Retina (tissue), 1 donor: ENCODE measurements around the gene PFKM.

Experiments
- DNase-seq: peaks from one replicate; pipeline ENCODE4 v3.0.0-alpha.2; 2016

Gene PFKM

DNA sequence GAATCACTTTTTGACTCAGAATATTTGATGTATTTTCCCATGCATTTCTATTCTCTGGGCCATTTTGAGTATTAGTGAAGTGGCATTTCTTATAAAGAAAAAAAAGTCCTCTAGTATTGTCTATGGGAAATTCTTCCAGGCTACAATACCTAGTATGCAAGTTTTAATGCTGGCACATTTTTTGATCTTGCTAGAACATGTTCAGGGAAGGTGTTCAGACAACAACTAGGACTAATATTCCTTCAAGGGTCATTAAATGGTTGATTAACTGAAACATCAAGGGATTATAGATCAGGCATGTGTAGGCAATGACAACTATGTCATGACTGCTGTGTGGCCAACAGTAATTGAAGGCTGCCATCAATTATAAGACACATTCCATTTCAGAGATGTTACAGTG is 71.9 kb downstream of the PFKM start:
- no peak for DNase-seq

DNA sequence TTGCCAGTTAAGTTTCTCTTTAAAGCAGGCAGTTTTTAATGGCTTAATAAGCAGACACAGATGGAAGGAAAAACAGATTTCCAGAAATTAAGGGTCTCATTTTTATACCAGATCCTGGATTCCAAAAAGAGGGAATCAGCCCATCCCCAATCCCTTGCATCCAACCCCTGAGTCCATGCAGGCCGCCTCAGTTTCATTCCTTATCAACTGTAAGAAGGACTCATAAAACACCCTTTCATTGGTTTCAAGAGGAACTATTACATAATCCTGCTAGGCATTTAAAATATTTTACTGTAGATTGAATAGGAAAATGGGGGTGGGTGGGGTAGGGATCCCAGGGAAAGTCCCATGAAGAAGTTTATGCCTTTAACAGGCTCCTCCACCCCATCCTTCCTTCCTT is 73.7 kb downstream of the PFKM start:
- DNase-seq = no peak

DNA sequence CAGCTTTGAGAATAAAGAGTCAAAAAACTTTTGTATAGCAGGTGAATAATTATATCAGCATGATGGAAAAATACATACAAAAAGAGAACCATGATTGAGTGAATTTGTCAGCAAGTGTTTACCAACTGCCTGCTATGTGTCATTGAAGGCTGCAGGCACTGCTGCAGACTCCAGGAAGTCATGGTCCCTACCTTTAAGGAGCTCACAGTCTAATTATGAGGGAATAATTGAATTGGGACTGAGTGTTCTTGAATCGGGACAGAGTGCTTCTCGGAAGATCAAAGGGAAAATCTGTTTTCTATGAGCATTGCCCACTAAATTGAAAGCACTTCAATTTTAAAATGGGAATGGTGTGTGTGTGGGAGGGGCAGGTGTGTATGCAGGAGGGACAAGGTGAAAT is 74.5 kb downstream of the PFKM start:
- no peak for DNase-seq

DNA sequence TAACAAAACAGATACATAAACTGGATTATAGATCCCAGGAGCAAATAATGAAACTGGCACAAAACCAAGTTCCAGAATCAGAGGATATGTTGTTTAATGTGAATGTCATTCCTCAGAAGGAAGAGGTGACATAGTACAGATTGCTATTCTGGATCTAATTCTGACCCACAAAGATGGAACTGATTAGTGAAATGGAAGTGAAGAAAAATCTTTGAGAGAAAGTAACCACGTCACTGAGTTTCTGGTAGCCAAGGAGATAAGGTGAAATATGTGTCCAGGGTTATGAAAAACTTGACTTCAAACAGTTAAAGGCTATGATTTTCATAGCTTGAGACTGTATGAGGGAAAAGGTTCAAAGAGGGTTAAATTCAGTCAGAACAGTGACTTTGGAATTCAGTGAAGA is 75.6 kb downstream of the PFKM start:
- DNase-seq = no peak
